GM19193 (cell line): ENCODE measurements around the gene MRPS2.

Experiments used
- POLR2A ChIP-seq: IDR thresholded peaks from 4 replicates; pipeline ENCODE4 v1.6.1; 2011; ENCODE audit not compliant: insufficient read depth, insufficient read length; ENCODE audit errors: extremely low read depth

The MRPS2 gene

GRCh38 chr9:135503371-135504261 is 3.1 kb downstream of the MRPS2 start:
- TF ChIP-seq POLR2A = no peak

GRCh38 chr9:135504262-135505243 is 4.1 kb downstream of the MRPS2 start:
- TF ChIP-seq POLR2A = peak; percentile 6

- TF ChIP-seq POLR2A = no peak
Measured at GRCh38 chr9:135505406-135506187, 5.1 kb downstream of the MRPS2 start.

- TF ChIP-seq POLR2A = no peak
Measured at GRCh38 chr9:135506327-135507103, 6.0 kb downstream of the MRPS2 start.

GRCh38 chr9:135507104-135508035 is 6.9 kb downstream of the MRPS2 start:
- no peak for TF ChIP-seq POLR2A

- TF ChIP-seq POLR2A = no peak
Measured at GRCh38 chr9:135508211-135508820, 7.8 kb downstream of the MRPS2 start.

- TF ChIP-seq POLR2A = no peak
Measured at GRCh38 chr9:135509458-135509857, 9.0 kb downstream of the MRPS2 start.

- TF ChIP-seq POLR2A = no peak
Measured at GRCh38 chr9:135512241-135512603, 11.7 kb downstream of the MRPS2 start.

- TF ChIP-seq POLR2A = no peak
Measured at GRCh38 chr9:135512904-135513303, 12.4 kb downstream of the MRPS2 start.

- TF ChIP-seq POLR2A = no peak
Measured at GRCh38 chr9:135513351-135513846, 12.9 kb downstream of the MRPS2 start.

- TF ChIP-seq POLR2A = no peak
Measured at GRCh38 chr9:135514342-135515082, 14.0 kb downstream of the MRPS2 start.
